Gastrocnemius medialis (tissue), 4 donors: ENCODE measurements around the gene MEN1.

ENCODE experiments used
- POLR2A ChIP-seq, 2 donors: fragments of 450-650 bp; IDR thresholded peaks; one replicate each; pipeline ENCODE4 v1.6.1; 2017; ENCODE audit warnings: antibody characterized with exemption in 2 of 2, mild to moderate bottlenecking in 2 of 2, moderate library complexity in 2 of 2
- TF ChIP-seq, protein P1 (sequence below), 5 experiments: fragments of 450-650 bp in 3 of 5; fragments of 200-600 bp in 2 of 5; sonication (generic) in 2 of 5; IDR thresholded peaks in 4 of 5; conservative IDR thresholded peaks in 1 of 5; 1 replicate in 4 of 5; 2 replicates in 1 of 5; pipeline ENCODE4 v1.5.1; 2016 to 2019; ENCODE audit warnings: antibody characterized with exemption in 5 of 5, mild to moderate bottlenecking in 3 of 5, moderate library complexity in 3 of 5

DNA sequence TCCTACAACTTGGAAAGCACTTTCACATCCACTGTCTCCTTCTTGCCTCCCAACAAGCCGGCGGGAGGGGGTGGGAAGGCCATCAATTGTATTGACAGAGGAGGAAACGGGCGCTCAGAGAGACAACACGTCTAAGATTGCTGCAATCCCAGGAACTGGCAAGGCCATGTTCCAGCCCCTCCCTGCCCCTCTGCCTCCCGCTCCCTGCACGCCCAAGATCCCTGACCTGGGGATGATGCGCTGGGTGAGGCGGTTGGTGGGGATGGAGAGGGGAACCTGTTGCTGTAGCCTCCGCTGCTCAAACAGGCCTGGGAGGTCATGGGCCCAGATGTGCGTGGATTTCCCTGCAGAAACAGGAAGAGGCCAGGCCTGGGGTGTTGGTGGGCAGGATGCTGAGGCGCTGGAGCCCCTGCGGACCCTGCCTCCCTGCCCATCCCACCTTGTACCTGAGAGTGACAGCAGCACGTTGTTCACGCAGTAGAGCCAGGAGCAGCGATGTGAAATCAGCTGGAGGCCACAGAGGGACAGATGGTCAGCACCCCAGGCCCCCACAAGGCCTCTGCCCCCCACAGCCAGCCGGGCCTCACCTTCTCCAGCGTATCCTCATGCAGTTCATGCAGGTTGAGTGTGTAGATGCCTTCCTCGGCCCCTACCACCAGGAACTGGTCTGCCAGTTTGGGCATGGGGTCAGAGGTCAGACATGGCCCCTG, 14.1 kb downstream of the MEN1 start:
- TF ChIP-seq, protein P1, sequence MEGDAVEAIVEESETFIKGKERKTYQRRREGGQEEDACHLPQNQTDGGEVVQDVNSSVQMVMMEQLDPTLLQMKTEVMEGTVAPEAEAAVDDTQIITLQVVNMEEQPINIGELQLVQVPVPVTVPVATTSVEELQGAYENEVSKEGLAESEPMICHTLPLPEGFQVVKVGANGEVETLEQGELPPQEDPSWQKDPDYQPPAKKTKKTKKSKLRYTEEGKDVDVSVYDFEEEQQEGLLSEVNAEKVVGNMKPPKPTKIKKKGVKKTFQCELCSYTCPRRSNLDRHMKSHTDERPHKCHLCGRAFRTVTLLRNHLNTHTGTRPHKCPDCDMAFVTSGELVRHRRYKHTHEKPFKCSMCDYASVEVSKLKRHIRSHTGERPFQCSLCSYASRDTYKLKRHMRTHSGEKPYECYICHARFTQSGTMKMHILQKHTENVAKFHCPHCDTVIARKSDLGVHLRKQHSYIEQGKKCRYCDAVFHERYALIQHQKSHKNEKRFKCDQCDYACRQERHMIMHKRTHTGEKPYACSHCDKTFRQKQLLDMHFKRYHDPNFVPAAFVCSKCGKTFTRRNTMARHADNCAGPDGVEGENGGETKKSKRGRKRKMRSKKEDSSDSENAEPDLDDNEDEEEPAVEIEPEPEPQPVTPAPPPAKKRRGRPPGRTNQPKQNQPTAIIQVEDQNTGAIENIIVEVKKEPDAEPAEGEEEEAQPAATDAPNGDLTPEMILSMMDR (IDR thresholded peaks at IDR 0.05 in 4 of 5, conservative IDR thresholded peaks at IDR 0.05 in 1 of 5), result no peak
- no peak for TF ChIP-seq POLR2A (IDR thresholded peaks at IDR 0.05)
